GM21529 (cell line): ENCODE measurements around the gene DGCR8.

Experiments used
- ATAC-seq: cut with Tn5 transposase; IDR thresholded peaks from one replicate; pipeline ENCODE4 v1.9.1; 2021; ENCODE audit not compliant: unreplicated experiment

The DGCR8 gene

DNA sequence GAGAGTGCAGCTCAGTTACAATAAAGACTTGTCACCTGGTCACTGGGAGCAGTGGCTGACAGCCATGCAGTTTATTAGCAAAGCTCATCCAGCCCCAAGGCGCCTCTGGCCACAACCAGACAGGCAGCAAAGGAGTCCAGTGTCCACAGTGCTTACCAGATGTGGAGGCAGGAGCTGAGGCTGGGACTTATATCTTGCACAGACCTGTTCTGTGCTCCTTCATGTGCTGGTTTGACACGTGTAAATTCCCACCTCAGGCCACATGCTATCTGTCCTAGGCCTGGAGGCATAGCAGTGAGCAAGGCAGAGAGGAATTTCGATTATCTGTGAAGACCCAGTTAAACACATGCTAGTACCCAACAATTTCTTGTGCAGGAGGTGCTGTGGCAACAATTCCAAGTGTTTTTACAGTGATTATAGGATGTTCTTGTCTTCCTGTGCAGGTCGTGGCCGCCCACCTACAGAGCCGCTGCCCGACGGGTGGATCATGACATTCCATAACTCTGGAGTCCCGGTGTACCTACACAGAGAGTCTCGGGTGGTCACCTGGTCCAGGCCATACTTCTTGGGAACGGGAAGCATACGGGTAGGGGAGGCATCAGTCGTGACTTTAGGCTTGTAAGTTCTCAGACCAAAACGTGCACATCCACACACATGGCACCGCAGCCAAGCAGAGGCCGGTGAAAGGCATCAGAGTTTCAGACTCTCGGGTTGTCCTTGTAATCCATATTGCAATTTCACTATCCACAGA, 9.4 kb downstream of the DGCR8 start:
- no peak for ATAC-seq

DNA sequence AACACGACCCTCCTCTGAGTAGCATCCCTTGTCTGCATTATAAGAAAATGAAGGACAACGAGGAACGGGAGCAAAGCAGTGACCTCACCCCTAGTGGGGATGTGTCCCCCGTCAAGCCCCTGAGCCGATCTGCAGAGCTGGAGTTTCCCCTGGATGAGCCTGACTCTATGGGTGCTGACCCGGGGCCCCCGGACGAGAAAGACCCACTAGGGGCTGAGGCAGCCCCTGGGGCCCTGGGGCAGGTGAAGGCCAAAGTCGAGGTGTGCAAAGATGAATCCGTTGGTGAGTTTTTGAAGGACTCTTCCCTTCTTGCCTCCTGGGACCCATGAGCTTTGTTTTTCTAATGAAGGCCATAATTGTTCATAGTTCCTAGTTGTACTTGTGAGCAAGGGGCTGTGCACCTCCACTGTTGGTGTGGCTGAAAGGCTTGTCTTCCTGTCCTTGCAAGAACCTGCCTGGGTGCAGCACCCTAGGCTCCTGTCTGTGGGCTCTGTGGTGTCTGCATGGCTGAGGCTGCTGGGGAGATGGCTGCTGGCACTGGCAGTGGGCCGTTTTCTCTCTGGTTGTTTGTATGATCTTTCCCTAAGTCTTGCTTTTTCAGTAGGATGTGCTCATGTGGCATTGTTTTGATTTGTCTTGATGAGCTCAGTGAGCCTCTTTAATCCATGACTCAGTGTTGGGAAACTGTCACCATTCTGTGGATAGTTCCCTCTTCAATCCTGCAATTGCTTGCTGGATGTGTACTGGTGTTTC, 10.1 kb downstream of the DGCR8 start:
- no peak for ATAC-seq

DNA sequence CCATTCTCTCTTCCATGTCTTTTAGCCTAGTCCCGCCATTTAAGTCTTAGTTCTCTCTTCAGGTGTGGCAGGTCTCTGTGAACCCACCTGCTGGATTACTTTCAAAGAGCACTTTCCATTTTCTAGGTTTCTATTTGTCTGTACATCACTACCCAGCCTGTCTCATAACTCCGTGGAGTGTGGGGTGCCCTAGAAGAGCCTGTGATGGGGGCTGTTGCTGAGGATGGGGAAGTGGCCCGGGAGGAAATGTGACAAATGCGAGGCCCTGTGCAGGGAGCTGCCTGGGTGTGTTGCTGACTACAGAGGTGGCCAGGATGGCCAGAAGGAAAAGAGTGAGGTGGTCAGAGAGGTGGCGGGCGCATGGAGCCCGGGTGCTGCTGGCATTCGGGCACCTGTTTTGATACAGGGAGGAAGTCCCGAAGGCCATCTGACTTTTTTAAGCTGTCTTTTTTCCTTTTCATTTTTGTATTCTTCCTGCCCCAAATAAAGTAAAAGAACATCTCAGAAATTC, 10.7 kb downstream of the DGCR8 start:
- no peak for ATAC-seq

DNA sequence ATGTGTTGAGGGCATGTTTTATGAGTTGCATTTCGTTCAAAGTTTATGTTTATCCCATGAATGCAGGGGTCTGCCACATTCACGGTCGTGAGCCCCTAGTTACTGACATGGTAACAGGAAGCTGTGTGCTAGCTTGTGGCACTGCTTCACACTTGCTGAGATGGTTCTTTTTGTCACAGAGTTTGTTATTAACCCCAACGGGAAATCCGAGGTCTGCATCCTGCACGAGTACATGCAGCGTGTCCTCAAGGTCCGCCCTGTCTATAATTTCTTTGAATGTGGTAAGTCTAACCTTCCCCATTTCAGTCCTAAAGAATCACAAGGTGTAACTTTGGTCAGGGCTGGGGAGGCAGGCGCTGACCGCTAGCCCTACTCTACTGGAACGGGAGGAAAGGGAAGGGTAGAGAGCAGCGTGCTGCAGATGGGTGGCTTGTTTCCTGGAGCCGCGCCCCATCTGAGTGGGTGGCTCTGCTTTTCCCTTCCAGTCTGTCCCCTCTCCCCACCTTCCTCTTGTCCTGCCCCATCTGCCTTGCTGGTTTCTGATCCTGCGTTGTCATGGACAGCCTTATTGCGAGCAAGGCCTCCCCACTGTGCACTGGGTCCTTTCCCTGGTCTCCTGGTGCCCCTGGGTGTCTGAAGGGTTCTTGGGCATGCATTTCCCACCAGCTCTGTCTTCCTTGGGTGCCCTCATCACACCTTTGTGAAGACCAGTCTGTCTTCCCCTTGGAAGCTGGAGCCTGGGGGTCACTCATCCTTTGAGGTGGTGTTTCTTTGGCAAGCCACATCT, 11.8 kb downstream of the DGCR8 start:
- no peak for ATAC-seq

DNA sequence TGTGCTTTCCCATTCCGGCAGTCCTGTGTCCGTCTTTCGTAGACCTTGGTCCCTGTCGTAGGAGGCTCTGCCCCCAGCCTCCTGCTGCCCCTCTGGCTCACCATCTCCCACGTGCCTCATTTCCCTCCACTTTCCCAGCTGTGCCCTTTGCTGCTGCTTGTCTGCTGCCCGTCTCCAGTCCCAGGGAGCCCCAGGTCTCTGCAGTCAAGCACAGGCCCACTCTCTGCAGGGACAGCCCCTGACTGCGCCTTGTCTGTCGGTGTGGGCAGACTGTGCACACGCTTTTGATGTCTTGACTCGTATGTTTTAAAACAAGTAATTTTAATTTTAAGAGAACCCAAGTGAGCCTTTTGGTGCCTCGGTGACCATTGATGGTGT, 12.4 kb downstream of the DGCR8 start:
- ATAC-seq: no peak

DNA sequence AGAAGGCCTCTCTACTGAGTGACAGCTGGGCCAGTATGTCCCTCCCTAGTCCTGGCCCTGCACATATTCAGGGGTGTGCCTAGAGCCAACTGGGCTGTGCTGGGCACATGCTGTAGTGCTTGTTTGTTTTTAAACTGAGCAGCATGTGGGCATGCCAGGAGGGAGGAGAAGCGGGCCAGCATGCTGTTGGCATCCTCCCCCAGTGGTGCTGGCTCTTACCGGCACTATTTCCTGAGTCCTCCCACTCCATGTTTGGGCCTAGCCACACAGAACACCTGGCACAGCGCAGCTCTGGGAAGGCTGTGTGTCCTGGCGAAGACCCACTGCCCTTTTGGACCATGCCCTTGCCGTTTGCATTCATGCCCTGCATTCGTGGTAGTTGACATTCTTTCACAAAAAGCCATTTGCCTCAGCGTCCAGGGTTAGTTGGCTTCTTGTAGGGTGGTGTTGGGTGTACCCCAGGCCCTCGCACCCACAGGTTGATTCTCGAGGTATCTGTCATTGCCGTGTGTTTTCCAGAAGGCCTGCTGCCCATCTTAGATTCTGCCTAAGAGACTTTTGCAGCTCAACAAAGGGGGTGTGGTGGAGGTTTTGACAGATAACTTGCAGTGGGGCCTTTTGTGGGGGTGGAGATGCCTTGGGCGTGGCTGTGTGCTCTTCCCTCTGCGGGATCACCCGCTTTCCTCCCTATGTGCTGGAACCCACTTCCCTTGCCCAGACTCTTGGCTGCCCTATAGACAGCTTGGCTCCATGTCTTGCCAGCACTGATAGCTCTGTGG, 13.6 kb downstream of the DGCR8 start:
- ATAC-seq: no peak

DNA sequence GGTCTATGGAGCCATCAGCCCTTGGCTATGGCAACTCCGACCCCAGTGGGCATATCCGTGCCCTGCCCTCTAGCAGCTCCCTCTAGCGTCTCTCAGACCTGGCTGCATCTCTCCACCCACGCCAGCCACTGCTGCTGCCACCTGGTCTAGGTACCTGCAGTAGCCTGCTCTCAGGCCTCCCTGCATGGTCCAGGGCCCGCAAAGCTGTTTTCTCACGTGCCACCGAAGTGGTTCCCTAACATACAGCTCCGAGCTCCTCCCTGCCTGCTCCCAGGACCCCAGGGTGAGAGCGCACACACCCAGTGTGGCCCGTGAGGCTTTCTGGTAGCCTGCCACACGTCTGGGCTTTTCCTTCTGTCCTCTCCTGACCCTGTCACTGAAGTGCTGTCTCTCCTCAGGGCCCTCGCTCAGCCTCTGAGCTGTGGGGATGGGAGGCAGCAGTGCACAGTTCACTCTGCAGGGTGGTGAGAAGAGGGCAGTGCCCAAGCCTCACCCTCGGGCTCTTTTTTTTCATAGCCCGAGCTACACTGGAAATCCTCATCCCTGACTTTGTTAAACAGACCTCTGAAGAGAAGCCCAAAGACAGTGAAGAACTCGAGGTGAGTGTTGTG, 14.3 kb downstream of the DGCR8 start:
- no peak for ATAC-seq

DNA sequence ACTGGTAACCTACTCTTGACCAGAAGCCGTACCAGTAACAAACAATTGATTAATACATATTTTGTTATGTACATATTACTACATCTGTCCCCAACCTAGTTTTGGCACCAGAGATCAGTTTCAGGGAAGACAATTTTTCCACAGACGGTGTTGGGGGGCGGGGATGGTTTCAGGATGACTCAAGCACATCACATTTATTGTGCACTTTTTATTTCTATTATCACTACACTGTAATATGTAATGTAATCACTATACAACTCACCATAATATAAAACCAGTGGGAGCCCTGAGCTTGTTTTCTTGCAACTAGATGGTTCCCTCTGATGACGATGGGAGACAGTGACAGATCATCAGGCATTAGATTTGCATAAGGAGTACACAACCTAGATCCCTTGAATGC, 15.5 kb downstream of the DGCR8 start:
- no peak for ATAC-seq

DNA sequence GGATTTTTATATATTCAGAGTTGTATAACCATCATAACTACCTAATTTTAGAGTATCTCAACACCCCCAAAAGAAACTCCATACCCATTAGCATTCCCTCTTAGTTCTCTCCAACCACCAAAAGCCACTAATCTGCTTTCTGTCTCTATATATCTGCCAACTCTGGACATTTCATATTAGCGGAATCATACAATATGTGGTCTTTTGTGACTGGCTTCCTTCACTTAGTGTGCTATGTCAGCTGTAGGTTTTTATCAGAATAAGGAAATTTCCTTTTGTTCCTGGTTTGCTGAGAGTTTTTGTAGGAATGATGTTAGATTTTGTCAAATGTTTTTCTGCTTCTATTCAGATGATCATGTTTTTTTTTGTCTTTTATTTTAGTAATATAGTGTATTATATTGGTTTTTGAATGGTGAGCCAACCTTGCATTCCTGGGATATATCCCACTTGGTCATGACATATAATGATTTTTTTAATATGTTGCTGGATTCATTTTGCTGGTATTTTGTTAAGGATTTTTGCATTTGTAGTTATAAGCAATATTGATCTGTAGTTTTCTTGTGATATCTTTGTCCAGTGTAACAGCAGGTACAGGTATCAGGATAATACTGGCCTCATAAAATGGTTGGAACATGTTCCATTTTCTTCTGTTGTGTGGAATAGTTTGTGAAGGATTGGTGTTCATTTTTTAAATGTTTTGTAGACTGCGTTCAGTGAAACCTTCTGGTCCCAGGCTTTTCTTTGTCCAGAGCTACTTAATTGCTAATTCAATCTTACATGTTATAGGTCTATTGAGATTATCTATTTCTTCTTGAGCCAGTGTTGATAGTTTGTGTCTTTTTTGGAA, 16.8 kb downstream of the DGCR8 start:
- ATAC-seq: no peak

DNA sequence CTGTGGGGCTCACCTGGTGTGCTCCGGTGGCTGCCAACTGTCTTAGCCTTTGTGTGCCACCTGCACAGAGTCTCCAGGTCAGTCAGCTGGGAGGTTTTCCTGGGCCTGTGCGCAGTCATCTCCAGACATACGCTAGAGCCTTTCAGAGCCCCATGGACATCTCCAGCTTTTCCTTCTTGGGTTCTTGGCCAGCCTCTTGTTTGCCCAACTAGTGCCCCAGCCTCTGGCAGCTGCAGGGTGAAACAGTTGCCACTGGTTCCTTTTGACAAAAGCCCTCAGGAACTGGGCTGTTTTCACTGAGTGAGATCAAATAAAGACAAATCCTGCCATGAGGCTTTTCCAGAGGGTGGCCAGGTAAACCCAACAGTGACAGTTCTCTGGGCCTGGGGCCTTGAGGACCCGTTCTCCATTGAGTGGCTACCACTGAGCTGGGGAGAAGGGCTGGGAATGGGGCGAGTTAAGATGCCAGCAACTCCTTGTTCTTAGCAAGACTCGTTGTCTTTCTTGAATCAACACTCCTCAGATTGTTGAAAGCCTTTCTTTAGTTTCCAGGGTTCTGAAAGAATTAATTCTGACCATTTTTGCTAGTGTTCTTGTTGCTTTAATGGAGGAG, 19.2 kb downstream of the DGCR8 start:
- ATAC-seq: no peak

DNA sequence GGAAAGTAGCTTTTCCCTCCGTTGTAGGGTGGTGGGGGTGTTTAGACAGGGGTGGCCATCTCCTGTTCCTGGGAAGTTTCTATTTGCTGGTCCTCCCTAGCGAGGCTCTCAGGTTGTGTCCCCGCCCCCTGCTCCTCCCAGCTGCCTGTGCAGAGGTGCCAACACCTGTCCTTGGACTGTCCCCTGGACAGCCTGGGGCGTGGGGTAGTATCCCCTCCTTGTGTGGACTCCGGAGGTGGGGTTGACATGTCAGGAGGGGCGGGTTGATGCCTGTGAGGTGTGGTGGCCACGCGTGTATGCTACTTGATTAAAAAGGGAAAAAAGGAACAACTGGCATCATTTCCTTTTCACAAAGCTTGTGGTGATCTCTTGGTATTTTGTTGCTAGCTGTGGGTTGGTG, 21.6 kb downstream of the DGCR8 start:
- ATAC-seq: no peak

DNA sequence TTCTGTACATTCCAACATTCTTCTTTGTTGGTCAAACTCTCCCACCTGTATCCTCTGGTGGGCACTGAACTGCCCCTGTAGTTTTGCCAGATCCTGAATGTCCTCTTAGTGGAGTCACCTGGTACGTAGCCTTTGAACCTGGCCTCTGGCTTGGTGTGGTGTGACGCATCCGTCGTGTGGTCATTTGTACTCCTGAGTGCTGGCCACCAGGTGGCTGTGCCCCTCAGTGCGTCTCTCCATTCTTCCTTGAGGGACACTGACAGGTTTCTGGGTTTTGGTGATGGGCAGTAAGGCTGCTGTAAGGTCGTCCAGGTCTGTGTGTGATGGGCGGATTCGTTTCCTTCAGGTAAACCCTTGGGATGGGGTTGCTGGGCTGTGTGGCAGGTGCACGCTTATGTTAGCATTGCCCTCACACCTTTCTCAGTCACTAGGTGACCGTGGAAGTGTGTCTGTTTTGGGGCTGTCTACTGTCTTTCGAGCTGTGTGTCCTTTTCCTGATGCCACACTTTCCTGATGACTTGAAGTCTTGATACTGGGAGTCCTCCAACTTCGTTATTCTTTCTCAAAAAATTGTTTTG, 22.3 kb downstream of the DGCR8 start:
- no peak for ATAC-seq

DNA sequence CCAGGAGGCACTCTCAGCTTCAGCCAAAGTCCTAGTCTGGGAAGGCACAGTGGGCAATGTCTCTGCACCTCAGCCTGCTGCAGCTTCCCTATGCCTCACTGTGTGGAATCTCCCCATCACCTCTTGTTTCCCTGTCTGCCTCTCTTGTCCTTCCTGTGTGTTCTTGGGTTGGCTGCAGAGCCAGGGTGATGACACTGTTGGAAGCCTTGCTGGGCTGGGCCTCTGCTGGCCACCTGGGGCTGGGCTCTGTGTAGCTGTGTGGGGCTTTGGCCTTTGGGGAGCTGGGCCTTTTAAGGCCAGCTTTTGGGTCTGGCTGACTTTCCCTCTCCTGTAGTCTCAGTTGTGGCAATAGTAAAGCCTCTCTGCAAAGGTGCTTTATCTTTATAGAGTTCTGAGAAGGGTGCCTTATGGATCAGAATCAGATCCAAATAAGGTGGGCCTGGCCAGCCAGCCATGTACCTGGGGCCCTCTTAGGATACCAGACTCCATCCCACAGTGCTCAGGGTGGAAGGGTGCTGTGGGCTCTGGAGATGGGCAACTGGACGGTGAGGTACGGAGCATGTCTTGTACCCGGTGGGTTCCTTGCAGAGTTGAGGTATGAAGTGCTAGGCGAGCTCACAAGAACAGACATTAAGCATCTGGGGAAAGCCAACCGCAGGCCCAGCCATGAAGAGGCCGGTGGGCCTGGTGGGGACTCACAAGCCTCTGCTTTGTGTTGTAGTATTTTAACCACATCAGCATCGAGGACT, 25.6 kb downstream of the DGCR8 start:
- no peak for ATAC-seq

DNA sequence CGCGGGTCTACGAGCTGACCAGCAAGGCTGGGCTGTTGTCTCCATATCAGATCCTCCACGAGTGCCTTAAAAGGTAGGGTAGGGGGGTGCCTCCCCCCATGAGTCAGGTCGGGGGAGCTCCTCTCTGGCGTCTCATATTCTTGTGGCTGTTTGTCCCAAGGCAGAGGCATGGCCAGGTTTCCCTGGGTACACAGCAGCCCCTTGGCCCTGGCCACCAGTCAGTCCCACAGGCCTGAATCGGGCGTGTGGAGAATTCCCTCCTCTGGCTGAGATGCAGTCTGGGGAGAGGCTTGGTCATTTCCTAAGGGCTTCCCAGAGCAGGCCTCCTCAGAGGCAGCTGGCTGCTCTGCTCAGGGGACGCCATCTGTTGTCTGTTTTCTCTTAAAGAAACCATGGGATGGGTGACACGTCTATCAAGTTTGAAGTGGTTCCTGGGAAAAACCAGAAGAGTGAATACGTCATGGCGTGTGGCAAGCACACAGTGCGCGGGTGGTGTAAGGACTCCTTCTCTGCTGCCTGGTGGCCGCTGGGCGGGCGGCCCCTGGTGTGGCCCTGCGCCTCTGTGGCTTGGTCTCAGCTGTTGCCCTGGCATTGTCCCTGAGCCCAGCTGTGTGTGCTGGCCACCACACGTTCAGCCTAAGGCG, 26.3 kb downstream of the DGCR8 start:
- no peak for ATAC-seq

DNA sequence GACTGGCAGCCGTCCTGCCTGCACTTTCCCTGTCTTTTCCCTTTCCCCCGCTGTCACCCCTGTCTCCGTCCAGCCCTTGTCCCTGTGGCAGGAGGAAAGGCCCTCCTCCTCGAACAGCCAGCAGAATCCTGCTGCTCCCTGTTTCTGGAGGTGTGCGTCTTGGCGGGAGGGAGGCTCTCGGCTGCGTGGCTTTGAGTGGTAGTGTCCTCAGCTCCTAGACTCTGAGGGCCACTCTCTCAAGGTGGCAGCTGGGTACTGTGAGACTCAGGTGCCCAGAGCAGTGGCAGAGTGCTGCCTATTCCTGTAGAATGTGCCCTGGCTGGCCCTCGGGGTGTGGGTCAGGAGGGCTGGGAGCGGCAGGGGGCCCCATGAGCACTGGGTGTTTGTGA, 26.8 kb downstream of the DGCR8 start:
- no peak for ATAC-seq

DNA sequence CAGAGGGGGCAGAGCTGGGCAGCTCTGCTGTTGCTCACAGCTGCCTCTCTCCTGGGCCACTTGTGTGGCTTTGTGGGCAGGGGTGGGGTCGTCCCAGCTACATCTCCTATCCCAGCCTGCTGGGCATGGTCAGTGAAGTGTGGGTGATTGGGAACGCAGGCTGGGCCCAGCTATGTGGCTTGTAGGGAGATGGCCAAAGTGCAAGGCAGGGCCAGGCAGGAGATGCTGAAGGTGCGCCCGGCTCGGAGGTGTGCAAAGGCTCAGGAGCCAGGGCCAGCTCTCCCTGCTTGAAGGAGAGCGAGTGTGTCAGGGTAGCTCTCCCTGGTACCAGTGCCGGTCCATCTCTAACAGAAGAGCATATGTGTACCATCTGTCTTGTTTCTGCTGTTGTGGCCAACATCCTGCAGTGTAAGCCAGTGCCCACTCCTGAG, 27.4 kb downstream of the DGCR8 start:
- ATAC-seq: no peak

DNA sequence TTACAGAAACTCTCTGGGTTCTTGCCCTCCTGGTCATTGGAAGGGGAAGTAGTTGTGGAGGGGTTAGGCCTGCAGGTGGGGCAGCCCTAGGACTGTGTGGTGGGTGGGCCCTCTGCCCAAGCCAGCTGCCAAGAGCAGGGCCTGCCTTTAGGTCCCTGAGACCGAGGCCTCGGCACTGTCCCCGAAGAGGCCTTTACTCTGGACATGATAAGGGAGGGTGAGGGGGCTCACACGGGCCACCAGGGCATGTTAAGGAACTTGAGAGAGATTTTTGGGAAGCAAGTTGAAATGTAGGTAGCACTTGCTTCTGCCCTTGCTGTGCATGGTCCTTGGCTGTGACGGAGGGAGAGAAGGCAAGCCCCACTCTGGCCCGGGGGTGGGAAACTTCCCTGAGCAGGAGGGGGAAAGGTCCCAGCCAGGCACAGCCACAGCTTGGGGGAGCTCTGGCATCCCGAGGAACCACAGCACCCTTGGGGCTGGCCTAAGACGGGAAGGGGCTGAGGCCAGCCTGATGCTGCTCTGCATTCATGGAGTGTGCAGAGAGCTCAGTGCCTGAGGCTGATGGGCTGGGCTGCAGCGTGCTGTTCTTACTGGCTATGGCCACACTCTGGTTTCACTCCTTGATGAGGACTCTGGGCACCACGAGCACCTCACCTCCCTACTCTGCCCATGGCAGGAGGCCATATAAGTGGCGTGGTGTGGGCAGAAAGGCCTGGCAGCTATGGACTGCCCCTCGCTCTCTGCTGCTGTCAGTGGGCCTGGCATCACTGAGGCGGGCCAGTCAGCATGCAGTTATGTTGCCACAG, 28.1 kb downstream of the DGCR8 start:
- no peak for ATAC-seq
